Measurements from ENCODE around the gene CUEDC2.

CUEDC2 gene

DNA sequence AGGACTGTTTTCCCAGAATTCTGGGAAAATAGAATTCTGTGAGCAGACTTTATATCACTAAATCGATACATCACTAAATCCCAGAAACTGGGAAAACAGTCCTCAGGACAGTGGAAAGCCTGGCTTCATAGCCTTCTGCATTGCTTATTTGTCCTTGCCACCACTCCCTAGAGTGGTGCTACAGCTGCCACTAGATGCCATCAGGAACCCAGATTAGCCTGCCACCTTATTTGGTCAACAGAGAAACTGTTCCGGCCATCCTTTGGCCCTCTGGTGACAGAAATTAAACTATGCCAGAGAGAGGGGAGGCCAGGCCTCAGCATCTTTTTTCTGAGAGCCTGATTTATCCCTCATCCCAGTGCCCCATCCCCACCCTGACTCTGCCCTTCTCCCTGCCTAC, 56.5 kb downstream of the CUEDC2 start:
- ChIA-PET CTCF (interaction anchor here (0.8 to 2.8 kb wide), 8 partner anchors 9 to 147 kb away, joined by 3 to 10 read pairs (median 4); no protein-coding TSS in a partner anchor), POLR2A (no interaction called here)
- H3K4me3 ChIP-seq (ENCODE audit: low read depth, low read length) = no peak overlapping the region
- DNase-seq (ENCODE audit: low read depth, low spot score) = no peak
- TF ChIP-seq, protein P1, sequence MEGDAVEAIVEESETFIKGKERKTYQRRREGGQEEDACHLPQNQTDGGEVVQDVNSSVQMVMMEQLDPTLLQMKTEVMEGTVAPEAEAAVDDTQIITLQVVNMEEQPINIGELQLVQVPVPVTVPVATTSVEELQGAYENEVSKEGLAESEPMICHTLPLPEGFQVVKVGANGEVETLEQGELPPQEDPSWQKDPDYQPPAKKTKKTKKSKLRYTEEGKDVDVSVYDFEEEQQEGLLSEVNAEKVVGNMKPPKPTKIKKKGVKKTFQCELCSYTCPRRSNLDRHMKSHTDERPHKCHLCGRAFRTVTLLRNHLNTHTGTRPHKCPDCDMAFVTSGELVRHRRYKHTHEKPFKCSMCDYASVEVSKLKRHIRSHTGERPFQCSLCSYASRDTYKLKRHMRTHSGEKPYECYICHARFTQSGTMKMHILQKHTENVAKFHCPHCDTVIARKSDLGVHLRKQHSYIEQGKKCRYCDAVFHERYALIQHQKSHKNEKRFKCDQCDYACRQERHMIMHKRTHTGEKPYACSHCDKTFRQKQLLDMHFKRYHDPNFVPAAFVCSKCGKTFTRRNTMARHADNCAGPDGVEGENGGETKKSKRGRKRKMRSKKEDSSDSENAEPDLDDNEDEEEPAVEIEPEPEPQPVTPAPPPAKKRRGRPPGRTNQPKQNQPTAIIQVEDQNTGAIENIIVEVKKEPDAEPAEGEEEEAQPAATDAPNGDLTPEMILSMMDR (IDR thresholded peaks at IDR 0.05; ENCODE audit: insufficient read depth, low read length, missing control alignments) = no peak

- TF ChIP-seq, protein P1 (IDR thresholded peaks at IDR 0.05; ENCODE audit: insufficient read depth, low read length, missing control alignments) = no peak
- POLR2A ChIA-PET = interaction anchor here (1.0 kb wide), 1 partner anchor 134 kb away, joined by 4 read pairs; the partner anchor contains the start of gene PITX3
- H3K4me3 ChIP-seq (ENCODE audit: low read depth, low read length) = no peak overlapping the region
- CTCF ChIA-PET = interaction anchor here (0.8 to 2.8 kb wide), 7 partner anchors 18 to 146 kb away, joined by 3 to 10 read pairs (median 5); no protein-coding TSS in a partner anchor
- DNase-seq (ENCODE audit: low read depth, low spot score) = no peak
Measured at GRCh38 chr10:102375250-102375649, 57.1 kb downstream of the CUEDC2 start.
